Duodenal mucosa (tissue), 2 donors: Measurements from ENCODE around the gene HOXA10.

ENCODE experiments used
- H3K27ac ChIP-seq: one replicate; pipeline ENCODE4 v1.7.0; 2013; ENCODE audit warnings: low read depth, low read length
- H3K27me3 ChIP-seq, 2 donors: one replicate each; pipeline ENCODE4 v1.7.0; 2013; ENCODE audit warnings: low read length in 2 of 2, control low read depth in 1 of 2; ENCODE audit not compliant: insufficient read depth in 2 of 2, control insufficient read depth in 1 of 2
- H3K36me3 ChIP-seq, 2 donors: one replicate each; pipeline ENCODE4 v1.7.0; 2013; ENCODE audit warnings: low read length in 2 of 2, control low read depth in 1 of 2; ENCODE audit not compliant: insufficient read depth in 2 of 2, control insufficient read depth in 1 of 2
- H3K4me1 ChIP-seq, 2 donors: one replicate each; pipeline ENCODE4 v1.7.0; 2013; ENCODE audit warnings: low read length in 2 of 2, control low read depth in 1 of 2; ENCODE audit not compliant: insufficient read depth in 2 of 2, control insufficient read depth in 1 of 2
- H3K4me3 ChIP-seq, 2 donors: one replicate each; pipeline ENCODE4 v1.7.0; 2013; ENCODE audit warnings: low read length in 2 of 2, low read depth in 1 of 2
- H3K9ac ChIP-seq, 2 donors: one replicate each; pipeline ENCODE4 v1.7.0; 2013; ENCODE audit warnings: low read length in 2 of 2, low read depth in 1 of 2
- H3K9me3 ChIP-seq, 2 donors: one replicate each; pipeline ENCODE4 v1.7.0; 2013; ENCODE audit warnings: low read length in 2 of 2, control low read depth in 1 of 2; ENCODE audit not compliant: control insufficient read depth in 1 of 2

The HOXA10 gene

GRCh38 chr7:27198138-27198841, 24.2 kb upstream of the HOXA10 start:
- Histone ChIP-seq H3K4me3 (no peak overlapping the region), H3K27me3 (peaks cover 78 to 89% of the 10 kb centered on the region in 2 donors)

DNA sequence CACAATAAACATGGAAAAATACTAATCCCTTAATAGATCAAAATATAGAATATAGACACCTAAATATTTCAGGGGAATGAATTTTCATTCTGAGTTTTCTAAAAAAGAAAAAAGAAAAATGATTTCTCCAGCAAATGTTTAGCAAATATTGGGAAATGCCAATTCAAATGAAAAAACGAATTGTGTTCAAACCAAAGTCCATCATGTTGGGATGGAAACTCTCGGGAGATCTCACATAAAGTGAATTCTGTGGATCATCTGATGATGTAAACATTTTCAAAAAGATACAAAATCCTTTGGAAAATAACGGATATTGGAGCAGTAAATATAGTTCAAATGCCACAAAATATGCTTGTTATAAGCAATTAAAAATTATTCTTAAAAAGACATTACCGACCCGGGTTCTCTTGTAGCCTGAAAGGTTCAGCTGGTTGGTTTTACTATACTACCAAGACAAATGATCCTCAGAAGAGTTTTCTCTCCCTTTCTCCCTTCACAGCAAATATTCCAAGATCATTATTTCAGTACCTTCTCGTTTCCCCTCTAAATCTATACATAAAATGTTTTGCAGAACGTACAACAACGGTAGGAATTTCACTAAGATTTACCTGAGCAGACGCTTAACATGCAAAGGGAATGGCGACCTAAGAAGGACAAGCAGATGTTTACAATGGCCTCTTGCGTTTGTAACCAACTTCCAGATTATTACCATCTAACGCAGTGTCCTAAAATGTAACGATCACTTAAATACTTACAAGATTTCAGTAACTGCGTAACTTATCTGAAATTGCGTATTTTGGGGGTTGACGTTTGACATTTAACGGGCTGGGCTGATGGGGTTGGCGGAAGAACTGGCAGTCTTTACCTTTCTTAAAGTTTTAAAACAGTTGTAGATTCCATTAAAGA, 23.3 kb upstream of the HOXA10 start:
- Histone ChIP-seq H3K27ac (no peak overlapping the region), H3K4me3 (no peak overlapping the region), H3K27me3 (peaks cover 79 to 90% of the 10 kb centered on the region in 2 donors)

More at GRCh38 chr7:27198138-27198841, 24.2 kb upstream of the HOXA10 start:
- Histone ChIP-seq H3K27ac (no peak overlapping the region), H3K36me3 (no peaks in the 10 kb centered on the region), H3K9ac (no peak overlapping the region), H3K9me3 (no peaks in the 10 kb centered on the region), H3K4me1 (peaks cover 16 to 18% of the 10 kb centered on the region in 2 donors)

DNA sequence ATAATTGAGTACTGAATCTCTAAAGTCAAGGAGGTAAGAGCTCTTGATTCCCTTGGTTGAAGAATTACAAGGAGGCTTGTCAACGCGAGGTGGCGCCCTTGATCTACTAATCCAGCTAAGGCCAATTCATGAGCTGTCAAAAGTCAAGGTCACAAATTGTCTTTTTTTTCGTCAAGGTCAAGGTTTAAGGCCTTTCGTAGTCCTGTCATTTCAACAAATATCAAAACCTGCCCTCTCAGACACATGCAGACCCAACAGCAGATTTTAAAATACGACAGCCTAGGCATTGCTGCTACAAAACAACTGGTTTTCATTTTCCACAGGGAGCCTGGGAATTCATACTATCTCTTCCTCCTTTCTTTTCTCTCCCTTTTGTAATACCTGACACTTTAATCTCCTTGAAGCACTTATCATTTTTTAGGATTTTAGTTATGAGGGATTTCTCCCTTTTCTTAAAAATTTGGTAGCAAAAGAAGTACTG, 22.2 kb upstream of the HOXA10 start:
- Histone ChIP-seq H3K9me3 (no peaks in the 10 kb centered on the region), H3K4me1 (peaks cover 10 to 18% of the 10 kb centered on the region in 2 donors), H3K27me3 (peaks cover 79 to 90% of the 10 kb centered on the region in 2 donors), H3K4me3 (no peak overlapping the region), H3K9ac (no peak overlapping the region), H3K27ac (no peak overlapping the region), H3K36me3 (no peaks in the 10 kb centered on the region)

More for the DNA sequence above, 23.3 kb upstream of the HOXA10 start:
- Histone ChIP-seq H3K9me3 (no peaks in the 10 kb centered on the region), H3K36me3 (no peaks in the 10 kb centered on the region), H3K4me1 (peaks cover 16 to 22% of the 10 kb centered on the region in 2 donors), H3K9ac (no peak overlapping the region)

- Histone ChIP-seq H3K27me3 (peaks cover 82 to 93% of the 10 kb centered on the region in 2 donors), H3K36me3 (no peaks in the 10 kb centered on the region), H3K4me3 (no peak overlapping the region), H3K4me1 (peaks cover 0 to 7% of the 10 kb centered on the region in 2 donors), H3K9me3 (no peaks in the 10 kb centered on the region), H3K9ac (no peak overlapping the region), H3K27ac (no peak overlapping the region)
These were observed 20.7 kb upstream of the HOXA10 start for GRCh38 chr7:27194686-27195379.

DNA sequence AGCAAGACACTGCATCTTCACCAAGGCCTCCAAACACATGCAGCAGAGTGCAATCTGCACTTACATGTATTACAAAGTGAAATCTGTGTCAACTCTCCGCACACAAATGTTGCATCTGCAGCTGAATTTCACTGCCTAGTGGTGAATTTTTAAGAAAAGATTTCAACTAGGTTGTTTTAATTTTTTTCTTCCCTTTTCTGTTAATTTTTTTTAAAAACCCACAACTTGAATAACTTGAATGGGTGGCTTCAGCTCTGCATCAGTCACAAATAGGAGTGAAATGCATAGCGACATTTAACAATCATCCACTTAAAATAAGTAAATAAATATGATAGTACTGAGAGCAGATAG, 19.9 kb upstream of the HOXA10 start:
- Histone ChIP-seq H3K4me1 (peaks cover 3 to 10% of the 10 kb centered on the region in 2 donors), H3K9me3 (no peaks in the 10 kb centered on the region), H3K9ac (no peak overlapping the region), H3K27me3 (peaks cover 87 to 98% of the 10 kb centered on the region in 2 donors), H3K4me3 (no peak overlapping the region), H3K36me3 (no peaks in the 10 kb centered on the region), H3K27ac (no peak overlapping the region)

GRCh38 chr7:27193335-27194001, 19.3 kb upstream of the HOXA10 start:
- H3K4me1 ChIP-seq, result peaks cover 8 to 14% of the 10 kb centered on the region in 2 donors
- no peaks in the 10 kb centered on the region for H3K36me3 ChIP-seq
- no peaks in the 10 kb centered on the region for H3K9me3 ChIP-seq
- H3K9ac ChIP-seq, result no peak overlapping the region
- H3K4me3 ChIP-seq, result peak overlapping the region in 1 of 2 donors; percentile 36
- H3K27me3 ChIP-seq, result peaks cover 87 to 98% of the 10 kb centered on the region in 2 donors
- no peak overlapping the region for H3K27ac ChIP-seq

DNA sequence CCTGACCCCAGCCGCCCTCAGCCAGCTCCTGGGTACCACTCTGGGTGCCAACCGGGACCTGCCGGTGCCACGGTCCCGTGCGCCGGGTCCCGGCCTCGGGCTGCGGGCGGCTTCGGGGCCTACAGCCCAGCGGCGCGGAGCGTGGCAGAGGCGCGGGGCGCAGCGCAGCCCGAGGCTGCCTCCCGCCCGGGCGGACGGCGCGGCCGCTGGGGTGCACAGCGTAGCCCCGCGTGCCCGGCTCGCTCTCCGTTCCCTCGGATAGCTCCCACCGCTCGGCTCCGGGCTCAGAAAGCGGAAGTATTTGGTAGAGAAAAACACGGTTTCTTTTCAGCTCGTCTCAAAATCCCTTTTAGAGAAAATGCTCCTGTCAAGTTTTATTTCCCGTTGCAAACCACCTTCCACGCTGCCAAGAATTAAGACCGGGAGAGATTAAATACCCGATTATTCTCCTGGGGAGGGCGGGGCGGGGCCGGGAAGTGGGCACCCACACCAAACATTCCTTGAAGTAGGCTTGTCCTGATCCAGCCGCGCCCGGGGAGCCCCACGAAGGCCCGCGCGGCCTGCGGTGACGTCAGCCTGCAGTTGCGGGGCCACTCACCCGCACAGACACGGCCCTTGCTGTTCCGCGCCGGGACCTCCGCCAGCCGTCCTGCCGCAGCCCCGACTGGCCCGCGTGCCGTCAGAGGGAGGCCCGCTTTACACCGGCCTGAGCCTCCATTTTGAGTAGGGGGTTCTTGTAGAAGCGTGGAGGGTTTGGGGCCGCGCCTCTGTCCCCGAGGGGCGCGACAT, 18.6 kb upstream of the HOXA10 start:
- peak overlapping the region in 1 of 2 donors; percentile 36 for H3K4me3 ChIP-seq

DNA sequence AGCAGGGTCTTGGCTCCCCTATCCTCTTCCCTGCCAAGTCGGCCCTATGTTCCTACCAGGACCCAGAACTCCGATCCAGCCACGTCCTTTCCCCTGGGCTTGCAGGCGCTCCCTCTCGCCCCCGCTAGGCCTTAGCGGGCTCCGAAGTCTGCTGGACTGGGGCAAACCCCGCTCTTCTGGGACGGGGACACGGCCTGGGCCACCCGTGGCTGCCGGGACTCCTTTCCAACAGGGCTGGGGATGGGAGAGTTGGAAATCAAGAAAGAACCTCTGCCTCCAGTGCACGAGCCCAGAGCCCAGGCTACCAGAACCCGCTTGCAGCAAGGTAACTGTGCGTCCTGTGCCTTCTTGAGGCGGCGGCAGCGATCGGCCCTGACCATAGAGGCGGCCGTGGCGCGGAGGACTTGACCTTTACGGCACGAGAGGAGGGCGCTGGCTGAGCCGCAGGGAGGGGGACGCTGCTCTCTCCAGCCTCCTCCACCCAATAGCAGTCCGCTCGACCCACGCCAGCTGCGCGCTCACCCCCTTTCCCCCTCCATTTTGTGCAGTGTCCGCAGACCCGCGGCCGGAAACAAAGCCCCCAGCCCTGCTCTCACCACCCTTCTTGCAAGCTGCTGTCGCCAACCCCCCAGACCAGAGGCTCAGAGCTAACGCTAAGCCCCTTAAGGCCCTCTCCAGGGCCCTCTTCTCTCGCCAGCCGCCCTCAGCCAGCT, 17.9 kb upstream of the HOXA10 start:
- Histone ChIP-seq H3K9ac (no peak overlapping the region), H3K4me1 (peaks cover 13 to 20% of the 10 kb centered on the region in 2 donors)

More for the DNA sequence above, 18.6 kb upstream of the HOXA10 start:
- Histone ChIP-seq H3K9ac (no peak overlapping the region), H3K27me3 (peaks cover 87 to 98% of the 10 kb centered on the region in 2 donors), H3K36me3 (no peaks in the 10 kb centered on the region), H3K4me1 (peaks cover 13 to 20% of the 10 kb centered on the region in 2 donors), H3K27ac (no peak overlapping the region), H3K9me3 (no peaks in the 10 kb centered on the region)

More for the DNA sequence above, 17.9 kb upstream of the HOXA10 start:
- Histone ChIP-seq H3K36me3 (no peaks in the 10 kb centered on the region), H3K9me3 (no peaks in the 10 kb centered on the region), H3K27ac (no peak overlapping the region), H3K27me3 (peaks cover 87 to 98% of the 10 kb centered on the region in 2 donors), H3K4me3 (no peak overlapping the region)
